ENCODE measurements around the gene SYNE2.

DNA sequence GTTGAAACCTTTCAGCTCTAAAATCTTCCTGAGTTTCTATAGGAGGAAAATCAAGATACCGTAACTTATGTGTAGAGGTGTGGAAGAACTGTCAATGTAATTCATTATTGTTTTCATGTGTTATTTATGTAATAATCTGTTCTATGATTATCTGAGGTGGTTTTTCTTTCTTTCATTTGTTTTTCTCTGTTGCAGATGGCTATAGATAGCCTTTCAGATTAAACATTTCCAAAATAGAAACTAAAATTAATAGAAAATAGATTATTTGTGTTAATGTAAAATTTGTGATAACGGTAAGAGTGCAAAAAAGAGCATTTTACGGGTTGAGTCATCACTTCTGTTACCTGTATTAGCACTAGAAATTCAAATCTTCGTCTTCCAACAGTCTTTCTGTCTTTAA is 128.8 kb downstream of the SYNE2 start:
- TF ChIP-seq POLR2A (IDR thresholded peaks at IDR 0.05) = no peak
- TF ChIP-seq, protein P1, sequence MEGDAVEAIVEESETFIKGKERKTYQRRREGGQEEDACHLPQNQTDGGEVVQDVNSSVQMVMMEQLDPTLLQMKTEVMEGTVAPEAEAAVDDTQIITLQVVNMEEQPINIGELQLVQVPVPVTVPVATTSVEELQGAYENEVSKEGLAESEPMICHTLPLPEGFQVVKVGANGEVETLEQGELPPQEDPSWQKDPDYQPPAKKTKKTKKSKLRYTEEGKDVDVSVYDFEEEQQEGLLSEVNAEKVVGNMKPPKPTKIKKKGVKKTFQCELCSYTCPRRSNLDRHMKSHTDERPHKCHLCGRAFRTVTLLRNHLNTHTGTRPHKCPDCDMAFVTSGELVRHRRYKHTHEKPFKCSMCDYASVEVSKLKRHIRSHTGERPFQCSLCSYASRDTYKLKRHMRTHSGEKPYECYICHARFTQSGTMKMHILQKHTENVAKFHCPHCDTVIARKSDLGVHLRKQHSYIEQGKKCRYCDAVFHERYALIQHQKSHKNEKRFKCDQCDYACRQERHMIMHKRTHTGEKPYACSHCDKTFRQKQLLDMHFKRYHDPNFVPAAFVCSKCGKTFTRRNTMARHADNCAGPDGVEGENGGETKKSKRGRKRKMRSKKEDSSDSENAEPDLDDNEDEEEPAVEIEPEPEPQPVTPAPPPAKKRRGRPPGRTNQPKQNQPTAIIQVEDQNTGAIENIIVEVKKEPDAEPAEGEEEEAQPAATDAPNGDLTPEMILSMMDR (IDR thresholded peaks at IDR 0.05) = no peak
